GM23338 (cell line): ENCODE measurements around the gene FRY. TPM values are rescaled to one million over a fixed set of nuclear protein-coding genes. Genes with fewer than 3 reads are reported as not detected.

ENCODE experiments used
- ATAC-seq: fragments of 200-7000 bp; cut with Tn5 transposase; 3 replicates; pipeline ENCODE4 v1.9.1; 2020
- DNase-seq: peaks from one replicate; pipeline ENCODE4 v3.0.0-alpha.2; 2015; ENCODE audit warnings: low spot score
- H2AFZ ChIP-seq: fragments of 200-600 bp; sonication (generic); 2 replicates; pipeline ENCODE4 v1.8.0; 2016; ENCODE audit warnings: antibody characterized with exemption, mild to moderate bottlenecking, moderate library complexity
- H3F3A ChIP-seq: fragments of 200-600 bp; sonication (generic); replicated peaks from 2 replicates; pipeline ENCODE4 v1.8.0; 2017; ENCODE audit warnings: antibody characterized with exemption, mixed run types, low read depth
- H3K27ac ChIP-seq: fragments of 200-600 bp; sonication (generic); 2 replicates; pipeline ENCODE4 v1.6.1; 2016; ENCODE audit warnings: low read depth
- H3K27me3 ChIP-seq: fragments of 200-600 bp; sonication (generic); 2 replicates; pipeline ENCODE4 v1.8.0; 2016; ENCODE audit warnings: mild to moderate bottlenecking, mixed run types, moderate library complexity; ENCODE audit not compliant: insufficient read depth
- H3K36me3 ChIP-seq: fragments of 200-600 bp; sonication (generic); 2 replicates; pipeline ENCODE4 v1.8.0; 2016; ENCODE audit warnings: mild to moderate bottlenecking; ENCODE audit not compliant: insufficient read depth
- H3K4me1 ChIP-seq: fragments of 200-600 bp; sonication (generic); 2 replicates; pipeline ENCODE4 v1.8.0; 2016; ENCODE audit warnings: mild to moderate bottlenecking, moderate library complexity; ENCODE audit not compliant: insufficient read depth
- H3K4me2 ChIP-seq: fragments of 200-600 bp; sonication (generic); 2 replicates; pipeline ENCODE4 v1.7.1; 2017; ENCODE audit warnings: mixed run types
- H3K4me3 ChIP-seq: fragments of 200-600 bp; sonication (generic); 2 replicates; pipeline ENCODE4 v1.6.1; 2016; ENCODE audit warnings: mixed run types
- H3K79me2 ChIP-seq: fragments of 200-600 bp; sonication (generic); replicated peaks from 2 replicates; pipeline ENCODE4 v1.8.0; 2017; ENCODE audit warnings: mild to moderate bottlenecking; ENCODE audit not compliant: insufficient read depth
- H3K9me2 ChIP-seq: fragments of 200-600 bp; sonication (generic); 2 replicates; pipeline ENCODE4 v1.8.0; 2017; ENCODE audit not compliant: insufficient read depth
- H4K20me1 ChIP-seq: fragments of 200-600 bp; sonication (generic); replicated peaks from 2 replicates; pipeline ENCODE4 v1.8.0; 2017; ENCODE audit warnings: mild to moderate bottlenecking; ENCODE audit not compliant: insufficient read depth
- H3K27ac Mint-ChIP-seq: 2 replicates; pipeline ENCODE4 v1.8.0; 2020; ENCODE audit warnings: inconsistent platforms, mild to moderate bottlenecking, moderate library complexity, mixed read lengths
- H3K27me3 Mint-ChIP-seq: 3 replicates; pipeline ENCODE4 v1.8.0; 2022; ENCODE audit warnings: low read depth, mild to moderate bottlenecking, moderate library complexity, mixed read lengths, inconsistent platforms; ENCODE audit not compliant: insufficient read depth, poor library complexity
- H3K36me3 Mint-ChIP-seq: 3 replicates; pipeline ENCODE4 v1.8.0; 2021; ENCODE audit warnings: low read depth, mild to moderate bottlenecking, inconsistent platforms, moderate library complexity, mixed read lengths
- H3K4me1 Mint-ChIP-seq: 3 replicates; pipeline ENCODE4 v1.8.0; 2020; ENCODE audit warnings: mild to moderate bottlenecking, inconsistent platforms, mixed read lengths
- H3K4me3 Mint-ChIP-seq: 3 replicates; pipeline ENCODE4 v1.8.0; 2021; ENCODE audit warnings: moderate library complexity, mild to moderate bottlenecking, inconsistent platforms, mixed read lengths
- H3K9me3 Mint-ChIP-seq: 3 replicates; pipeline ENCODE4 v1.8.0; 2020; ENCODE audit warnings: moderate library complexity, mild to moderate bottlenecking, inconsistent platforms, mixed read lengths
- CREB1 ChIP-seq: fragments of 250-450 bp; sonication (Bioruptor Pico); IDR thresholded peaks from 2 replicates; pipeline ENCODE4 v1.5.0; 2020; ENCODE audit warnings: low read depth, mild to moderate bottlenecking, moderate library complexity
- EZH2 ChIP-seq: fragments of 200-600 bp; sonication (generic); IDR thresholded peaks from one replicate; pipeline ENCODE4 v1.8.0; 2017; ENCODE audit warnings: antibody characterized with exemption, mild to moderate bottlenecking, low read depth; ENCODE audit not compliant: unreplicated experiment
- EZH2phosphoT487 ChIP-seq: fragments of 200-600 bp; sonication (generic); IDR thresholded peaks from one replicate; pipeline ENCODE4 v1.8.1; 2018; ENCODE audit warnings: antibody characterized with exemption; ENCODE audit not compliant: unreplicated experiment
- polyA plus RNA-seq: library from polyadenylated mRNA; unstranded; fragments of >200 nt; fragmentation: Nextera tagmentation; extraction: Ambion mirVana; gene quantifications from 2 replicates; pipeline ENCODE4 v1.2.1, GENCODE V29; 2016
- total RNA-seq: library from RNA; depleted of rRNA; stranded (reverse); fragments of >200 nt; shearing (Covaris generic); gene quantifications from 2 replicates; pipeline ENCODE4 v1.2.3, GENCODE V29; 2014
- TF ChIP-seq, protein P1 (sequence below), 2 experiments: fragments of 200-600 bp in 1 of 2; sonication (generic) in 1 of 2; conservative IDR thresholded peaks; 2 replicates each; pipeline versions ENCODE4 v1.5.1 to v1.6.1; 2016 to 2017; ENCODE audit warnings: antibody characterized with exemption in 2 of 2, low read depth in 2 of 2, mild to moderate bottlenecking in 2 of 2, moderate library complexity in 1 of 2
- TF ChIP-seq, protein P2 (sequence below): fragments of 250-450 bp; sonication (Bioruptor Pico); IDR thresholded peaks from 2 replicates; pipeline ENCODE4 v1.5.0; 2020; ENCODE audit warnings: mild to moderate bottlenecking, moderate library complexity

FRY gene
- total and polyA plus RNA-seq, 2 experiments from 2014 or later: 2.4 to 10.1 TPM

DNA sequence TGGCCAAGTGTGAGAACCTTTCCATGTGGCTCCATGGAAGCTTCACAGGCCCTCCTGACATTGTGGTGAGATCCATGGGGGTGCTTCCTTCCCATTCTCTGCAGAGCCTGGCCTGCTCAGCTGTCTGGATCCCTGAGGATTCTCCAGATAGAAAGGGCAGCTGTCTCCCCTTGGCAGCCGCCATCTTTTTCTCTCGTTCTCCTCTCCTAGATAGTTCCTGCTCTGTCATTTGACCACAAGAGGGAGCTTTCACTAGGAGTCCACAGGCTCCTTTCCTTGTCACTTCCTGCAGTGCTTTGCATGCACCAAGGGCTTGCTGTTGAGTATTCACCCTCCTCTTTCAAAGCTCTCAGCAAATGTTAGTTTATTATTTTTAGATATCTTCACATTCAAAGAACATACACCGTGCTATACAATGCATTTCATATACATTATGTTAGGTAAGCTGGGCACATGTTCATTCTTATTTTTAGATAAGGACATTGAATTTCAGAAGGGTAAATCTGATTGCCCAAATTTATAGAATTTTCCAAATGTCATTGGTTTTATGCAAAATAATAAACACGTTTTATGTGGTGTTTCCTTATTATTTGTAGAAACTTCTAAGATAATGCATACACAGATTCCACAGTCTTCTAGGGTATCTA, 133.2 kb downstream of the FRY start:
- Histone ChIP-seq H3K4me1 (no peaks in the 10 kb centered on the region), H3K79me2 (no peaks in the 10 kb centered on the region), H3K27me3 (no peaks in the 10 kb centered on the region), H4K20me1 (no peaks in the 10 kb centered on the region), H3K4me2 (no peak overlapping the region), H2AFZ (peak overlapping the region; percentile 52; the same call in 1 of the 2 replicates), H3F3A (no peaks in the 10 kb centered on the region), H3K36me3 (no peaks in the 10 kb centered on the region), H3K4me3 (no peak overlapping the region), H3K27ac (no peak overlapping the region), H3K9me2 (peaks cover 7% of the 10 kb centered on the region; the same call in 1 of the 2 replicates)
- ATAC-seq (peak; percentile 100), DNase-seq (peak; percentile 95)
- peaks cover 3% of the 10 kb centered on the region for H3K27me3 Mint-ChIP-seq
- no peaks in the 10 kb centered on the region for H3K9me3 Mint-ChIP-seq
- no peaks in the 10 kb centered on the region for H3K4me1 Mint-ChIP-seq
- H3K27ac Mint-ChIP-seq: peak overlapping the region; percentile 71
- H3K36me3 Mint-ChIP-seq: no peaks in the 10 kb centered on the region
- H3K4me3 Mint-ChIP-seq: no peak overlapping the region
- TF ChIP-seq, protein P1, sequence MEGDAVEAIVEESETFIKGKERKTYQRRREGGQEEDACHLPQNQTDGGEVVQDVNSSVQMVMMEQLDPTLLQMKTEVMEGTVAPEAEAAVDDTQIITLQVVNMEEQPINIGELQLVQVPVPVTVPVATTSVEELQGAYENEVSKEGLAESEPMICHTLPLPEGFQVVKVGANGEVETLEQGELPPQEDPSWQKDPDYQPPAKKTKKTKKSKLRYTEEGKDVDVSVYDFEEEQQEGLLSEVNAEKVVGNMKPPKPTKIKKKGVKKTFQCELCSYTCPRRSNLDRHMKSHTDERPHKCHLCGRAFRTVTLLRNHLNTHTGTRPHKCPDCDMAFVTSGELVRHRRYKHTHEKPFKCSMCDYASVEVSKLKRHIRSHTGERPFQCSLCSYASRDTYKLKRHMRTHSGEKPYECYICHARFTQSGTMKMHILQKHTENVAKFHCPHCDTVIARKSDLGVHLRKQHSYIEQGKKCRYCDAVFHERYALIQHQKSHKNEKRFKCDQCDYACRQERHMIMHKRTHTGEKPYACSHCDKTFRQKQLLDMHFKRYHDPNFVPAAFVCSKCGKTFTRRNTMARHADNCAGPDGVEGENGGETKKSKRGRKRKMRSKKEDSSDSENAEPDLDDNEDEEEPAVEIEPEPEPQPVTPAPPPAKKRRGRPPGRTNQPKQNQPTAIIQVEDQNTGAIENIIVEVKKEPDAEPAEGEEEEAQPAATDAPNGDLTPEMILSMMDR (conservative IDR thresholded peaks at IDR 0.05; ENCODE audit: low read depth in 2 of 2): peak; percentile 86 to 87
- TF ChIP-seq EZH2phosphoT487 (no peak), CREB1 (CRISPR knock-in tag) (peak; percentile 47; the same call in 1 of the 2 replicates), EZH2 (no peak)
- TF ChIP-seq, protein P2, sequence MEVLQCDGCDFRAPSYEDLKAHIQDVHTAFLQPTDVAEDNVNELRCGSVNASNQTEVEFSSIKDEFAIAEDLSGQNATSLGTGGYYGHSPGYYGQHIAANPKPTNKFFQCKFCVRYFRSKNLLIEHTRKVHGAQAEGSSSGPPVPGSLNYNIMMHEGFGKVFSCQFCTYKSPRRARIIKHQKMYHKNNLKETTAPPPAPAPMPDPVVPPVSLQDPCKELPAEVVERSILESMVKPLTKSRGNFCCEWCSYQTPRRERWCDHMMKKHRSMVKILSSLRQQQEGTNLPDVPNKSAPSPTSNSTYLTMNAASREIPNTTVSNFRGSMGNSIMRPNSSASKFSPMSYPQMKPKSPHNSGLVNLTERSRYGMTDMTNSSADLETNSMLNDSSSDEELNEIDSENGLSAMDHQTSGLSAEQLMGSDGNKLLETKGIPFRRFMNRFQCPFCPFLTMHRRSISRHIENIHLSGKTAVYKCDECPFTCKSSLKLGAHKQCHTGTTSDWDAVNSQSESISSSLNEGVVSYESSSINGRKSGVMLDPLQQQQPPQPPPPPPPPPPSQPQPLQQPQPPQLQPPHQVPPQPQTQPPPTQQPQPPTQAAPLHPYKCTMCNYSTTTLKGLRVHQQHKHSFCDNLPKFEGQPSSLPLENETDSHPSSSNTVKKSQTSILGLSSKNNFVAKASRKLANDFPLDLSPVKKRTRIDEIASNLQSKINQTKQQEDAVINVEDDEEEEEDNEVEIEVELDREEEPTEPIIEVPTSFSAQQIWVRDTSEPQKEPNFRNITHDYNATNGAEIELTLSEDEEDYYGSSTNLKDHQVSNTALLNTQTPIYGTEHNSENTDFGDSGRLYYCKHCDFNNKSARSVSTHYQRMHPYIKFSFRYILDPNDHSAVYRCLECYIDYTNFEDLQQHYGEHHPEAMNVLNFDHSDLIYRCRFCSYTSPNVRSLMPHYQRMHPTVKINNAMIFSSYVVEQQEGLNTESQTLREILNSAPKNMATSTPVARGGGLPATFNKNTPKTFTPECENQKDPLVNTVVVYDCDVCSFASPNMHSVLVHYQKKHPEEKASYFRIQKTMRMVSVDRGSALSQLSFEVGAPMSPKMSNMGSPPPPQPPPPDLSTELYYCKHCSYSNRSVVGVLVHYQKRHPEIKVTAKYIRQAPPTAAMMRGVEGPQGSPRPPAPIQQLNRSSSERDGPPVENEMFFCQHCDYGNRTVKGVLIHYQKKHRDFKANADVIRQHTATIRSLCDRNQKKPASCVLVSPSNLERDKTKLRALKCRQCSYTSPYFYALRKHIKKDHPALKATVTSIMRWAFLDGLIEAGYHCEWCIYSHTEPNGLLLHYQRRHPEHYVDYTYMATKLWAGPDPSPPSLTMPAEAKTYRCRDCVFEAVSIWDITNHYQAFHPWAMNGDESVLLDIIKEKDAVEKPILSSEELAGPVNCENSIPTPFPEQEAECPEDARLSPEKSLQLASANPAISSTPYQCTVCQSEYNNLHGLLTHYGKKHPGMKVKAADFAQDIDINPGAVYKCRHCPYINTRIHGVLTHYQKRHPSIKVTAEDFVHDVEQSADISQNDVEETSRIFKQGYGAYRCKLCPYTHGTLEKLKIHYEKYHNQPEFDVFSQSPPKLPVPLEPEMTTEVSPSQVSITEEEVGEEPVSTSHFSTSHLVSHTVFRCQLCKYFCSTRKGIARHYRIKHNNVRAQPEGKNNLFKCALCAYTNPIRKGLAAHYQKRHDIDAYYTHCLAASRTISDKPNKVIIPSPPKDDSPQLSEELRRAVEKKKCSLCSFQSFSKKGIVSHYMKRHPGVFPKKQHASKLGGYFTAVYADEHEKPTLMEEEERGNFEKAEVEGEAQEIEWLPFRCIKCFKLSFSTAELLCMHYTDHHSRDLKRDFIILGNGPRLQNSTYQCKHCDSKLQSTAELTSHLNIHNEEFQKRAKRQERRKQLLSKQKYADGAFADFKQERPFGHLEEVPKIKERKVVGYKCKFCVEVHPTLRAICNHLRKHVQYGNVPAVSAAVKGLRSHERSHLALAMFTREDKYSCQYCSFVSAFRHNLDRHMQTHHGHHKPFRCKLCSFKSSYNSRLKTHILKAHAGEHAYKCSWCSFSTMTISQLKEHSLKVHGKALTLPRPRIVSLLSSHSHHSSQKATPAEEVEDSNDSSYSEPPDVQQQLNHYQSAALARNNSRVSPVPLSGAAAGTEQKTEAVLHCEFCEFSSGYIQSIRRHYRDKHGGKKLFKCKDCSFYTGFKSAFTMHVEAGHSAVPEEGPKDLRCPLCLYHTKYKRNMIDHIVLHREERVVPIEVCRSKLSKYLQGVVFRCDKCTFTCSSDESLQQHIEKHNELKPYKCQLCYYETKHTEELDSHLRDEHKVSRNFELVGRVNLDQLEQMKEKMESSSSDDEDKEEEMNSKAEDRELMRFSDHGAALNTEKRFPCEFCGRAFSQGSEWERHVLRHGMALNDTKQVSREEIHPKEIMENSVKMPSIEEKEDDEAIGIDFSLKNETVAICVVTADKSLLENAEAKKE: no peak
